ENCODE results near the gene AP4B1.
"Not testable (repeated sequence)": the region's sequence is repeated elsewhere in the genome, so short reads cannot be mapped to it uniquely, and the experiment has no call there.

The AP4B1 gene

DNA sequence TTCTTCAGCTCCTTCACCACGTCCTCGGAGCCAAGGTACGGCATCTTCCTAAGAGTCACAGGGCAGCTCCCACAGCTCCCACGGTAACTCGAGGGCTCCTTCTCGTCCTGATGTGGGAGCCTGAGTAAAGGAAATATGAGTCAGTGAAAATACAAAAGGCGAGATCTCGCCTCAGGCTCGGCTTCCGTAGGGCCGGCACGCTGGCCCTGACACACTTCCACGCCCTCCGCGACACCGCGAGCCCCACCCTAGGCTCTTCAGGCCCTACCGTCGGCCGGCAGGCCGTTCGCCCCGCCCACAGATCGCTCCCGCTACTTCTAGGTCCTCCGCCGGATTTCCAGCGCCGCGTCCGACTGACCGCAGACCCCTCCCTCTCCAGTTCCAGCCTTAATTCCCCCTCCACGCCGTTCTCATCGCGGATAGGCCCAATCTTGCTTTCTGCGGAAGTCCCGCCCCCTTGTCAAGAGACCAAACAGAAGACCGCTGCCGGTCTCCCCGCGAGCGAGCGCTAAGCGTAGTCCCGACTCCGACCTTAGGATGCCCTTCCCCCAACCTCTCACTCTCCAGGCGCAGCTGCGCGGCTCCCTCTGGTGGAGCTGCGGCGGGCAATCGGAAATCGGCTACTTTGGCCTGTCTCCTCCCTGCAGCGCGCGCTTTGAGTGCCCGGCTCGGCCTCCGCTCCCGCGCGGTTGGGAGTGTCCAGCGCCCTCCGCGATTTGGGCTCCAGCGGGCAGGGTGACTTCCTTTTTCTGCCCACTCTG, at the start of gene AP4B1, which contains the start of gene DCLRE1B:
AP4B1 (minus strand) TSS at position 126 of the 761 bp plus-strand sequence; CDS start at position 44, 82 bp downstream.
DCLRE1B (plus strand) TSS at position 653 of the 761 bp plus-strand sequence. CDS start 261 bp downstream, outside the sequence.
- no peaks in the 10 kb centered on the region for H3K36me3 ChIP-seq
- H3K4me3 ChIP-seq (ENCODE audit: low read depth in 1 of 2, low read length in 1 of 2), result peak within 1 kb of the TSS; percentile 70 to 83
- no peaks in the 10 kb centered on the region for H3K9me3 ChIP-seq
- H3K27me3 ChIP-seq, result no peaks in the 10 kb centered on the region
- TF ChIP-seq, protein P1, sequence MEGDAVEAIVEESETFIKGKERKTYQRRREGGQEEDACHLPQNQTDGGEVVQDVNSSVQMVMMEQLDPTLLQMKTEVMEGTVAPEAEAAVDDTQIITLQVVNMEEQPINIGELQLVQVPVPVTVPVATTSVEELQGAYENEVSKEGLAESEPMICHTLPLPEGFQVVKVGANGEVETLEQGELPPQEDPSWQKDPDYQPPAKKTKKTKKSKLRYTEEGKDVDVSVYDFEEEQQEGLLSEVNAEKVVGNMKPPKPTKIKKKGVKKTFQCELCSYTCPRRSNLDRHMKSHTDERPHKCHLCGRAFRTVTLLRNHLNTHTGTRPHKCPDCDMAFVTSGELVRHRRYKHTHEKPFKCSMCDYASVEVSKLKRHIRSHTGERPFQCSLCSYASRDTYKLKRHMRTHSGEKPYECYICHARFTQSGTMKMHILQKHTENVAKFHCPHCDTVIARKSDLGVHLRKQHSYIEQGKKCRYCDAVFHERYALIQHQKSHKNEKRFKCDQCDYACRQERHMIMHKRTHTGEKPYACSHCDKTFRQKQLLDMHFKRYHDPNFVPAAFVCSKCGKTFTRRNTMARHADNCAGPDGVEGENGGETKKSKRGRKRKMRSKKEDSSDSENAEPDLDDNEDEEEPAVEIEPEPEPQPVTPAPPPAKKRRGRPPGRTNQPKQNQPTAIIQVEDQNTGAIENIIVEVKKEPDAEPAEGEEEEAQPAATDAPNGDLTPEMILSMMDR (IDR thresholded peaks at IDR 0.05), result peak; percentile 91
- H3K27ac ChIP-seq, result peak within 1 kb of the TSS; percentile 93
- H3K4me1 ChIP-seq (ENCODE audit: control insufficient read depth in 1 of 2, insufficient read depth in 1 of 2, low read depth in 1 of 2, low read length in 1 of 2), result peaks cover 71% of the 10 kb centered on the region in 2 experiments

DNA sequence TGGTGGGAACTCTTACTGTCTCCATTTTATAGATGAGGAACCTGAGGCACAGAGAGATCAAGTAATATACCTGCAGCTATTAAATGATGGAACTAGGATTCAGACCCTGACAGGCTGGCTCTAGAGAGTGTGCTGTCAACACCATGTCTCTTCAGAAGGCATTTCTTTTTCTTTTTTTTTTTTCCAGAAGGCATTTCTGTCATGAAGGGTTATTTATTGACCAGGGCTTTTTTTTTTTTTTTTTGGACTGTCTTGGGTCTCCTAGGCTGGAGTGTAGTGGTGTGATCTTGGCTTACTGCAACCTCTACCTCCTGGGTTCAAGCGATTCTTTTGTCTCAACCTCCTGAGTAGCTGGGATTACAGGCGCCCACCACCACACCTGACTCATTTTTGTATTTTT, 47.1 kb upstream of the AP4B1 start:
- H3K27me3 ChIP-seq, result no peaks in the 10 kb centered on the region
- peaks cover 23 to 24% of the 10 kb centered on the region in 2 experiments for H3K4me1 ChIP-seq (ENCODE audit: control insufficient read depth in 1 of 2, insufficient read depth in 1 of 2, low read depth in 1 of 2, low read length in 1 of 2)
- no peaks in the 10 kb centered on the region for H3K9me3 ChIP-seq
- H3K36me3 ChIP-seq, result peaks cover 29% of the 10 kb centered on the region
- no peak overlapping the region for H3K4me3 ChIP-seq (ENCODE audit: low read depth in 1 of 2, low read length in 1 of 2)
- no peak overlapping the region for H3K27ac ChIP-seq
- TF ChIP-seq, protein P1 (IDR thresholded peaks at IDR 0.05), result no peak

DNA sequence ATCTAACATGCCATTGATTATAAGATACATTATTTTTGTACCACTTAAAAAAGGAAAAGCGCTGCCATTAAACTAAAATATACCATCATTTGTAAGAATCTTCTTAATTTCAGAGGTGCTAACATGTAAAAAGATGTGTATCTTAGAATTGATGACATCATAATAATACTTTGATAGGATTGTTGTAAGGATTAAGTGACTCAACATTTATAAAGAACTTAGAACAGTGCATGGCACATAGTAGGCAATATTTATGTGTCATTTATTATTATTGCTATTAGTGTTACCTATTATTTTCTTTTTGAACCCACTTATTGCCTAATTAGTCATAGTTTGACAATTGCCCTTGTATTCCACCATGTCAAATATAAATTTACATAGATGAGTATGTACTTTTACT, 46.3 kb upstream of the AP4B1 start:
- no peaks in the 10 kb centered on the region for H3K9me3 ChIP-seq
- H3K4me1 ChIP-seq (ENCODE audit: control insufficient read depth in 1 of 2, insufficient read depth in 1 of 2, low read depth in 1 of 2, low read length in 1 of 2), result peaks cover 31 to 32% of the 10 kb centered on the region in 2 experiments
- H3K27me3 ChIP-seq, result no peaks in the 10 kb centered on the region
- no peak overlapping the region for H3K4me3 ChIP-seq (ENCODE audit: low read depth in 1 of 2, low read length in 1 of 2)
- peaks cover 20% of the 10 kb centered on the region for H3K36me3 ChIP-seq
- TF ChIP-seq, protein P1 (IDR thresholded peaks at IDR 0.05), result no peak
- no peak overlapping the region for H3K27ac ChIP-seq

DNA sequence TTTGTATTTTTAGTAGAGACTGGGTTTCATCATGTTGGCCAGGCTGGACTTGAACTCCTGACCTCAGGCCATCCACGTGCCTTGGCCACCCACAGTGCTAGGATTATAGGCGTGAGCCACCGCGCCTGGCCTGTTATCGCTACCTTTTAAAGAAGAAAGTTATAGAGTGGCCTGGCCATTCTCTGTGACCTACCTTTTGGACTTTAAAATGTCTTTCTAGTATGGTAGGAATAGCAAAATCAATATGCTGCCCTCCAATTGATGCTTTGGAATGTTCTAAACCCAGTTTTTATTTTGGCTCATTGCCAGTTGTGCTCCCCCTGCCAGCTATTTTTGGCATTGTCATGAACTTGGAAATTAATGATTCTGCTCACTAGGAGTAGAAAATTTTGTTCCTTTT, 44.4 kb upstream of the AP4B1 start:
- Histone ChIP-seq H3K27ac (peak overlapping the region; percentile 81), H3K4me1 (ENCODE audit: control insufficient read depth in 1 of 2, insufficient read depth in 1 of 2, low read depth in 1 of 2, low read length in 1 of 2) (peaks cover 37 to 49% of the 10 kb centered on the region in 2 experiments), H3K4me3 (ENCODE audit: low read depth in 1 of 2, low read length in 1 of 2) (no peak overlapping the region), H3K36me3 (peaks cover 1% of the 10 kb centered on the region), H3K9me3 (no peaks in the 10 kb centered on the region), H3K27me3 (no peaks in the 10 kb centered on the region)
- TF ChIP-seq, protein P1 (IDR thresholded peaks at IDR 0.05), result no peak

DNA sequence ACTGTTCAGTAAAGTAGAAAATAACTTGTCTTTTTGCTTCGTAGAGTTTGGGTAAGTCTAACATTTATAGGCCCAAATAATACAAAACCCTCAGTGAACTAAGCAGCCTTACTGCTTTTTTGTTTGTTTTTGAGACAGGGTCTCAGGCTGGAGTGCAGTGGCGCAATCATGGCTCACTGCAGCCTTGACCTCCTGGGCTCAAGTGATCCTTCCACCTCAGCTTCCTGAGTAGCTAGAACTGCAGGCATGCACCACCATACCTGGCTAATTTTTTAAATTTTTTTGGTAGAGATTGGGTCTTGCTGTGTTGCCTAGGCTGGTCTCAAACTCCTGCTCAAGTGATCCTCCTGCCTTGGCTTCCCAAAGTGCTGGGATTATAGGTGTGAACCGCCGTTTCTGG, 43.6 kb upstream of the AP4B1 start:
- H3K4me3 ChIP-seq (ENCODE audit: low read depth in 1 of 2, low read length in 1 of 2), result not testable (repeated sequence)
- H3K4me1 ChIP-seq (ENCODE audit: control insufficient read depth in 1 of 2, insufficient read depth in 1 of 2, low read depth in 1 of 2, low read length in 1 of 2), result peaks cover 46 to 57% of the 10 kb centered on the region in 2 experiments
- peak overlapping the region; percentile 81 for H3K27ac ChIP-seq

DNA sequence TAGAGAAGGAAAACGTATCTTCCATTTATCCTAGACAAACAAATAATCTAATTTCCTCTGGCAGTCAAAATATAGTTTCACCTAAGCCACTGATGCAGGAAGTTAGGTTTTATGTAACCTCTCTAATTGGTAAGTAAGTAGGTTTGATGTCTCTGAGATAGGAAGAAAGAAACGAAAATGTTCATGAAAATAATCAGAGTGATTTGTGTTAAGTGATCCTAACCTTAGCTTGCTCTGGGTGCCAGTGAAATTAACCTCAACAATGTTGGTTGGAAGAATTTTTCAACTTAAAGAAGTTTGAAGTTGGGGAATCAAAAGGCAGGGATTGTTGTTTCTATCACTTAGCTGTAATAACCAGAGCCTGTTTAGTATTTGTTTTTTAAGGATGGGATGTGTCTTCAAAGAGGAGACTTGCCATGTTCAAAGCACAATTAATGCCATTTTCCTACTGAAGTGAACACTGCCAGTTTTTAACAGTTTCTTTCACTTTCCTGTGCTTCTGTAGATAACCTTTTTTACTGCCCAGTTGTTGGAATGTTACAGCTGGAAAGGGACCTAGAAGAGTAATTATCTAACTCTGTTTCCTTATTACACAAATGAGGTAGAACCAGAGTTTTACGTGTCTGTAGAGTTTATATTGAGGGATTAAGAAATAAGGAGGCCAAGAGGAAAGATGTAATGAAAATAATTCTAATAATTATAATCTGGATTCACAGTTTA, 42.9 kb upstream of the AP4B1 start:
- H3K27ac ChIP-seq, result peak overlapping the region; percentile 81
- no peak overlapping the region for H3K4me3 ChIP-seq (ENCODE audit: low read depth in 1 of 2, low read length in 1 of 2)
- no peaks in the 10 kb centered on the region for H3K9me3 ChIP-seq
- H3K4me1 ChIP-seq (ENCODE audit: control insufficient read depth in 1 of 2, insufficient read depth in 1 of 2, low read depth in 1 of 2, low read length in 1 of 2), result peaks cover 52 to 63% of the 10 kb centered on the region in 2 experiments
- TF ChIP-seq, protein P1 (IDR thresholded peaks at IDR 0.05), result no peak
- H3K36me3 ChIP-seq, result no peaks in the 10 kb centered on the region
- no peaks in the 10 kb centered on the region for H3K27me3 ChIP-seq

More for the DNA sequence above, 43.6 kb upstream of the AP4B1 start:
- H3K36me3 ChIP-seq, H3K9me3 ChIP-seq, H3K27me3 ChIP-seq: not testable (repeated sequence)
